ENCODE data around the gene PPP1R1B. TPM values are rescaled to one million over a fixed set of nuclear protein-coding genes. Genes with fewer than 3 reads are reported as not detected.

The PPP1R1B gene
- total and polyA plus RNA-seq, 9 of the 15 experiments (the other 6 are each of a cell fraction or from before 2014, with no cell fraction given) = 0.07 to 0.18 (median 0.10) TPM; not detected in 4

DNA sequence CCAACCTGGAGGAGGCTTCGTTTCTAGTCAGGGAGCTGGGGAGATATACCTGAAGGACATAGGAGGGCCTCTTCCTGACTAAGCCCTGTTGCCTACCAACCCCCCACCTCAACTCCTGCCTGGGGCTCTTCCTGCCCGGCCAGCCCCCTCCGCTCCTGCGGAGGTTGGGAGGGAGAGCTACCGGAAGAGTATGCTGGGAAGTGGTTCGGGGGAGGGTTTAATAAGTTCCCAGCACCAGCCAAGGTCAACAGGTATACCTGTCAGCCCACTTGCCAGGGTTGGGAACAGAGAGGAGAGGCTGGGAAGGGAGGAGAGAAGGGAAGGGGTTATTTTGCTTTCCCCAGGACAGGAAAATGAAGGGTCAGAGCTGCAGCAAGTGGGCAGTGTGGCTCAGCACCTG lies 4.7 kb downstream of the PPP1R1B start (continued):
- no peak for TF ChIP-seq SRSF9 (IDR thresholded peaks at IDR 0.05; ENCODE audit: borderline replicate concordance, low read depth, low read length)
- no peak for TF ChIP-seq ZNF134 (CRISPR knock-in tag; conservative IDR thresholded peaks at IDR 0.05)
- TF ChIP-seq HDAC1 (IDR thresholded peaks at IDR 0.05) = no peak
- no peak for TF ChIP-seq HMG20B (CRISPR knock-in tag; IDR thresholded peaks at IDR 0.05)

DNA sequence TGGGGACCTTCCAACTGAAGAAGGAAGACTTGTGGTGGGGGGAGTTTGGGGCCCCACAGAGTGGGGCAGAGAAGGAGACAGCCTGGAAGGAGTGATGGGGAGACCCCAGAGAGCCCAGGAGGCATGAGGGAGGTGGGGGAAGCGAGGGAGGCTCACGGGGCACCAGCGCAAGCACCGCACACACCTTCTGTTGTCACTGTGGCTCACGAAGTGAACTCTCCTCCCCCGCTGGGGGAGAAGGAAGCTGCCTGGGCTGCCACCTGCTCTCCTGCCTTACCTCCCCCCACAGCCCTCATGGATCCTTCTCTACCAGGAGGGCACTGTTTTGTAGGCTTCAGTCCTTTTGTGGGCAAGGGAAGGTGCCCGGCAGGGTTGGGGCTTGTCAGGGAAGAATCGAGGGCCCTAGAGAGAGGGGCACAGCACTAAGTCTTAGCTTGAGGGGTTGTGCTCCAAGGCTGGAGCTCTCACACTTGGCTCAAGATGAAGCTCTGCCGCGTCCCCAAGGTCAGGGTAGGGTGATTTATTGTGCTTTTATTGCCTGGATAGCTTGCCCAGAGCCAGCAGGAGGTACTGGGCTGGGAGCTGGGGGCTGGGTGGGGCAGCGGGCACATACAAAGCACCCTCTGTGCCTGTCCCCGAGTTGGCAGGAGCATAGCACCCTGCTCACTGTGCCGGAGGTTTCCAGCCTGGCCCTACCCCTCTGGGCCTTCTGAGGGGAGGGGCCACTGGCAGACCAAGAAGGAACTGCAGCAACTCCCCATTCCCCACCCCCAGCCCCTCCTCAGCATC lies 5.6 kb downstream of the PPP1R1B start:
- no peak overlapping the region for H3K4me3 ChIP-seq
- peak overlapping the region in 1 of 2 experiments; percentile 82; a peak in 2 of 4 replicates for H3K9ac ChIP-seq (ENCODE audit: insufficient read depth in 1 of 2, low read depth in 2 of 2, low read length in 2 of 2)
- POLR2A ChIA-PET = interaction anchor here (0.5 to 1.0 kb wide), 2 partner anchors 436 to 447 kb away, joined by 3 to 5 read pairs; no protein-coding TSS in a partner anchor
- no peak overlapping the region for H3K4me2 ChIP-seq (ENCODE audit: insufficient read depth, low read length)
- no peaks in the 10 kb centered on the region for H4K20me1 ChIP-seq (replicated peaks; ENCODE audit: control insufficient read depth, insufficient read depth, low read length)
- H2AFZ ChIP-seq (ENCODE audit: low read depth, low read length) = no peak overlapping the region
- DNase-seq (ENCODE audit: extremely low read depth in 1 of 4, low spot score in 3 of 4) (no peak), ATAC-seq (no peak), FAIRE-seq (no peak)
- no peaks in the 10 kb centered on the region for H3K27me3 ChIP-seq (ENCODE audit: control insufficient read depth in 2 of 2, insufficient read depth in 2 of 2, low read length in 2 of 2)
- H3K27ac ChIP-seq (ENCODE audit: extremely low read depth, low read depth, low read length) = no peak overlapping the region
- H3K36me3 ChIP-seq (ENCODE audit: control insufficient read depth, insufficient read depth, low read length) = no peaks in the 10 kb centered on the region
- intact Hi-C loops (cut with micrococcal nuclease) (no loop called here), in situ Hi-C loops (cut with MboI) (no loop called here)
- H3K9me3 ChIP-seq (replicated peaks; ENCODE audit: control insufficient read depth, insufficient read depth, low read depth, low read length) = no peaks in the 10 kb centered on the region
- BruUV-seq (replicated peaks) = no TSS peak
- H3K4me1 ChIP-seq (replicated peaks in 1 of 2; ENCODE audit: control insufficient read depth in 2 of 2, insufficient read depth in 2 of 2, low read length in 2 of 2) = peaks cover 15 to 47% of the 10 kb centered on the region in 2 experiments
- WGBS (ENCODE audit: insufficient coverage, low coverage, missing lambda C conversion rate) = 29% methylated on average over 9 of the region's 13 CpGs
- CTCF ChIA-PET (ENCODE audit: low intra/inter-chr PET ratio) = interaction anchor here (0.7 kb wide), 1 partner anchor 11 kb away, joined by 3 read pairs; no protein-coding TSS in a partner anchor
- H3K9me1 ChIP-seq (ENCODE audit: control insufficient read depth, insufficient read depth, low read length) = no peaks in the 10 kb centered on the region
- H3K79me2 ChIP-seq (ENCODE audit: control insufficient read depth, insufficient read depth, low read length) = peaks cover 4% of the 10 kb centered on the region; the same call in 2 of the 3 replicates
- TF ChIP-seq, protein P1, sequence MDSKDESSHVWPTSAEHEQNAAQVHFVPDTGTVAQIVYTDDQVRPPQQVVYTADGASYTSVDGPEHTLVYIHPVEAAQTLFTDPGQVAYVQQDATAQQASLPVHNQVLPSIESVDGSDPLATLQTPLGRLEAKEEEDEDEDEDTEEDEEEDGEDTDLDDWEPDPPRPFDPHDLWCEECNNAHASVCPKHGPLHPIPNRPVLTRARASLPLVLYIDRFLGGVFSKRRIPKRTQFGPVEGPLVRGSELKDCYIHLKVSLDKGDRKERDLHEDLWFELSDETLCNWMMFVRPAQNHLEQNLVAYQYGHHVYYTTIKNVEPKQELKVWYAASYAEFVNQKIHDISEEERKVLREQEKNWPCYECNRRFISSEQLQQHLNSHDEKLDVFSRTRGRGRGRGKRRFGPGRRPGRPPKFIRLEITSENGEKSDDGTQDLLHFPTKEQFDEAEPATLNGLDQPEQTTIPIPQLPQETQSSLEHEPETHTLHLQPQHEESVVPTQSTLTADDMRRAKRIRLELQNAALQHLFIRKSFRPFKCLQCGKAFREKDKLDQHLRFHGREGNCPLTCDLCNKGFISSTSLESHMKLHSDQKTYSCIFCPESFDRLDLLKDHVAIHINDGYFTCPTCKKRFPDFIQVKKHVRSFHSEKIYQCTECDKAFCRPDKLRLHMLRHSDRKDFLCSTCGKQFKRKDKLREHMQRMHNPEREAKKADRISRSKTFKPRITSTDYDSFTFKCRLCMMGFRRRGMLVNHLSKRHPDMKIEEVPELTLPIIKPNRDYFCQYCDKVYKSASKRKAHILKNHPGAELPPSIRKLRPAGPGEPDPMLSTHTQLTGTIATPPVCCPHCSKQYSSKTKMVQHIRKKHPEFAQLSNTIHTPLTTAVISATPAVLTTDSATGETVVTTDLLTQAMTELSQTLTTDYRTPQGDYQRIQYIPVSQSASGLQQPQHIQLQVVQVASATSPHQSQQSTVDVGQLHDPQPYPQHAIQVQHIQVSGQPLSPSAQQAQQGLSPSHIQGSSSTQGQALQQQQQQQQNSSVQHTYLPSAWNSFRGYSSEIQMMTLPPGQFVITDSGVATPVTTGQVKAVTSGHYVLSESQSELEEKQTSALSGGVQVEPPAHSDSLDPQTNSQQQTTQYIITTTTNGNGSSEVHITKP (IDR thresholded peaks at IDR 0.05; ENCODE audit: partially characterized antibody) = peak; percentile 23
- TF ChIP-seq, protein P2, sequence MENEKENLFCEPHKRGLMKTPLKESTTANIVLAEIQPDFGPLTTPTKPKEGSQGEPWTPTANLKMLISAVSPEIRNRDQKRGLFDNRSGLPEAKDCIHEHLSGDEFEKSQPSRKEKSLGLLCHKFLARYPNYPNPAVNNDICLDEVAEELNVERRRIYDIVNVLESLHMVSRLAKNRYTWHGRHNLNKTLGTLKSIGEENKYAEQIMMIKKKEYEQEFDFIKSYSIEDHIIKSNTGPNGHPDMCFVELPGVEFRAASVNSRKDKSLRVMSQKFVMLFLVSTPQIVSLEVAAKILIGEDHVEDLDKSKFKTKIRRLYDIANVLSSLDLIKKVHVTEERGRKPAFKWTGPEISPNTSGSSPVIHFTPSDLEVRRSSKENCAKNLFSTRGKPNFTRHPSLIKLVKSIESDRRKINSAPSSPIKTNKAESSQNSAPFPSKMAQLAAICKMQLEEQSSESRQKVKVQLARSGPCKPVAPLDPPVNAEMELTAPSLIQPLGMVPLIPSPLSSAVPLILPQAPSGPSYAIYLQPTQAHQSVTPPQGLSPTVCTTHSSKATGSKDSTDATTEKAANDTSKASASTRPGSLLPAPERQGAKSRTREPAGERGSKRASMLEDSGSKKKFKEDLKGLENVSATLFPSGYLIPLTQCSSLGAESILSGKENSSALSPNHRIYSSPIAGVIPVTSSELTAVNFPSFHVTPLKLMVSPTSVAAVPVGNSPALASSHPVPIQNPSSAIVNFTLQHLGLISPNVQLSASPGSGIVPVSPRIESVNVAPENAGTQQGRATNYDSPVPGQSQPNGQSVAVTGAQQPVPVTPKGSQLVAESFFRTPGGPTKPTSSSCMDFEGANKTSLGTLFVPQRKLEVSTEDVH (IDR thresholded peaks at IDR 0.05; ENCODE audit: low read depth, partially characterized antibody) = no peak
- TF ChIP-seq ZNF347 (CRISPR knock-in tag; IDR thresholded peaks at IDR 0.05; ENCODE audit: low read depth) (no peak), ILF3 (IDR thresholded peaks at IDR 0.05; ENCODE audit: borderline replicate concordance) (no peak), ZNF133 (CRISPR knock-in tag; IDR thresholded peaks at IDR 0.05) (no peak)
